ENCODE results near the gene RABL6. TPM values are rescaled to one million over a fixed set of nuclear protein-coding genes. Genes with fewer than 3 reads are reported as not detected.
"Not testable (repeated sequence)": the region's sequence is repeated elsewhere in the genome, so short reads cannot be mapped to it uniquely, and the experiment has no call there.

Gene RABL6
- total RNA-seq, 1 donor from 2014 or later = 62.2 TPM

- Histone ChIP-seq H3K9me3 (no peaks in the 10 kb centered on the region), H3K27ac (no peak overlapping the region), H3K36me3 (no peaks in the 10 kb centered on the region), H3K27me3 (ENCODE audit: low read depth) (no peaks in the 10 kb centered on the region), H3K4me1 (peaks cover 13% of the 10 kb centered on the region), H3K4me3 (no peak overlapping the region)
- ATAC-seq (no peak), DNase-seq (no peak)
- no peak for TF ChIP-seq CTCF (IDR thresholded peaks at IDR 0.05)
- intact Hi-C loops (cut with DNase I) = no loop called here
These were observed 21.3 kb upstream of the RABL6 start for GRCh38 chr9:136786451-136786850.

- peaks cover 18% of the 10 kb centered on the region for H3K4me1 ChIP-seq
- intact Hi-C loops (cut with DNase I); H3K4me3 ChIP-seq; H3K9me3 ChIP-seq; ATAC-seq; DNase-seq; H3K27me3 ChIP-seq (ENCODE audit: low read depth); H3K36me3 ChIP-seq; H3K27ac ChIP-seq: not testable (repeated sequence)
These were observed 20.8 kb upstream of the RABL6 start for GRCh38 chr9:136786983-136787382.

- Histone ChIP-seq H3K36me3 (peaks cover 4% of the 10 kb centered on the region), H3K4me1 (peaks cover 26% of the 10 kb centered on the region), H3K27ac (no peak overlapping the region), H3K27me3 (ENCODE audit: low read depth) (no peaks in the 10 kb centered on the region), H3K4me3 (no peak overlapping the region), H3K9me3 (no peaks in the 10 kb centered on the region)
- intact Hi-C loops (cut with DNase I) = no loop called here
- DNase-seq (peak; percentile 75), ATAC-seq (no peak)
- TF ChIP-seq CTCF (IDR thresholded peaks at IDR 0.05) = peak; percentile 89
These were observed 19.9 kb upstream of the RABL6 start for GRCh38 chr9:136787690-136788400.

GRCh38 chr9:136788644-136789522 lies 18.9 kb upstream of the RABL6 start:
- H3K4me3 ChIP-seq; H3K27ac ChIP-seq; H3K9me3 ChIP-seq; DNase-seq; H3K27me3 ChIP-seq (ENCODE audit: low read depth); intact Hi-C loops (cut with DNase I); ATAC-seq: not testable (repeated sequence)
- Histone ChIP-seq H3K4me1 (peaks cover 33% of the 10 kb centered on the region), H3K36me3 (peaks cover 12% of the 10 kb centered on the region)

- H3K4me3 ChIP-seq = no peak overlapping the region
- peaks cover 33% of the 10 kb centered on the region for H3K4me1 ChIP-seq
- H3K27me3 ChIP-seq (ENCODE audit: low read depth) = no peaks in the 10 kb centered on the region
- H3K36me3 ChIP-seq = peaks cover 12% of the 10 kb centered on the region
- ATAC-seq (no peak), DNase-seq (no peak)
- no peak overlapping the region for H3K27ac ChIP-seq
- no peak for TF ChIP-seq CTCF (IDR thresholded peaks at IDR 0.05)
- H3K9me3 ChIP-seq = no peaks in the 10 kb centered on the region
- intact Hi-C loops (cut with DNase I) = no loop called here
These were observed 18.2 kb upstream of the RABL6 start for GRCh38 chr9:136789523-136789937.

- Histone ChIP-seq H3K4me3 (peak within 1 kb of the TSS; percentile 85), H3K4me1 (peaks cover 33% of the 10 kb centered on the region), H3K9me3 (no peaks in the 10 kb centered on the region), H3K36me3 (peaks cover 12% of the 10 kb centered on the region), H3K27me3 (ENCODE audit: low read depth) (no peaks in the 10 kb centered on the region), H3K27ac (peak within 1 kb of the TSS; percentile 96)
- no peak for TF ChIP-seq CTCF (IDR thresholded peaks at IDR 0.05)
- peak; percentile 100 for DNase-seq
- intact Hi-C loops (cut with DNase I) = no loop called here
- ATAC-seq = peak; percentile 96 to 97
These were observed 16.9 kb upstream of the RABL6 start, which contains the start of gene TMEM141 for GRCh38 chr9:136790640-136791515. TMEM141 (plus strand) TSS chr9:136791344; CDS start chr9:136791371, 27 bp downstream.
